Measurements from ENCODE around the gene TYK2.
"Not testable (repeated sequence)": the region's sequence is repeated elsewhere in the genome, so short reads cannot be mapped to it uniquely, and the experiment has no call there.

TYK2 gene

DNA sequence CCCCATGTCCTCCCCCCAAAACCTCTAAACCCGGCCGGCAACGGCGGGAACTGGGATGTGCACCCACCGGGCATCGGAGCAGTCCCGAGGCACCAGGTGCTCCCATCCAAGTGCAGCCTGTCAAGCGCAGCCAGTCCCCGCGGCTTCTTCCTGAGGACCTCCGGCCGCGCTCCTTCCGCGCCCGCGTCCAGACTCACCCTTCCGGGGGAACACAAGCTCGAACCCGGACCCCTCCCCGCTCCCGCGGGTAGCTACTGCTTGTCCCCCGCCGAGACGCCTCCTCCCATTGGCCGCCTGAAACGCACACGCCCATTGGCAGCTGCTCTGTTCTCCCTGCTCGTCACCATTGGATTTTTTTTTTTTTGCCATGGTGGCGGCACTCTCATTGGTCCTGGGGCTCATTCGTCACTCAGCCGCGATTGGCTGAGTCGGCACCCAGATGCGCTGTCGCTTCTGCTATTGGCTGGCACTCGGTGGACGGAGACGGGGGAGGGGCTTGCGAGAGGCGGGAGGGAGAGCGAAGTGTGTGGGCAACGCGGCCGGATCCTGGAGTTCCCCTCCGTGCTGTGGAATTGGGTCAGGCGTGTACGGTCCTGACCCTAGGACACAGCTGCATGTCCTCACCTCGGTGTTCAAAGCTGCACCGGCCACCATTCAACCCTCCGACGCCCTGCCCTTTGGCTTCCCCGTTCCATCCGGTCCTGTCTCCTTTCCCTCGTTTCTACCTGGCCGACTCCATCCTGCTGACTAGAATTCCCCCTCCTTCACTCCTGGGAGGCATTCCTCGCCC is at the start of gene TYK2:
TYK2 (minus strand) TSS at position 260 of the 790 bp plus-strand sequence. CDS start 2,166 bp downstream, outside the sequence.
- peak; percentile 99 for DNase-seq

DNA sequence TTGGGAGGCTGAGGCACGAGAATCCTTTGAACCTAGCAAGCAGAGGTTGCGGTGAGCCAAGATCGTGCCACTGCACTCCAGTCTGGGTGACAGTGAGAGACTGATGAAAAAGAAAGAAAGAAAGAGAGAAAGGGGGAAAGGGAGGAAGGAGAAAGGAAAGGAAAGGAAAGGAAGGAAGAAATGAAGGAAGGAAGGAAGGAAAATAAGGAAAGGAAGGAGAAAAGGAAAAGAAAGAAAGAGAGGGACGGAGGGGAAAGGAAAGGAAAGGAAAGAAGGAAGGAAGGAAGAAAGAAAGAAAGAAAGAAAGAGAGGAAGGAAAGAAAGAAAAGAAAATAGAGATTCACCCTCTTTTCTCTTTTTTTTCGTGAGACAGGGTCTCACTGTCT is 48.6 kb upstream of the TYK2 start:
- DNase-seq: no peak

DNA sequence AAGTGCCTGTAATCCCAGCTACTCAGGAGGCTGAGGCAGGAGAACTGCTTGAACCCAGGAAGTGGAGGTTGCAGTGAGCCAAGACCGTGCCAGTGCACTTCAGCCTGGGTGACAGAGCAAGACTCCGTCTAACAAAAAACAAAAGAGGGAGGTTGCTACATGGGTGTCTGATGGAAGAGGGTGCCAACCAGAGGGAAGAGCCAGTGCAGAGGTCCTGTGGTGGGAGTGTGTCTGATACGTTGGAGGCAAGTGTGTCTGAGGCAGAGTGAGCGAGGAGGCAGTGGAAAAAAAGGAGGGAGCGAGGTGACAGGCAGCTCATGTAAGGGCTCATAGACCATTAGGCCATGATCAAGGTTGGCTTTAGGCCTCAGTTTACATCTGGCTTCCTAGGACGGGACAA is 46.8 kb upstream of the TYK2 start:
- no peak for DNase-seq

DNA sequence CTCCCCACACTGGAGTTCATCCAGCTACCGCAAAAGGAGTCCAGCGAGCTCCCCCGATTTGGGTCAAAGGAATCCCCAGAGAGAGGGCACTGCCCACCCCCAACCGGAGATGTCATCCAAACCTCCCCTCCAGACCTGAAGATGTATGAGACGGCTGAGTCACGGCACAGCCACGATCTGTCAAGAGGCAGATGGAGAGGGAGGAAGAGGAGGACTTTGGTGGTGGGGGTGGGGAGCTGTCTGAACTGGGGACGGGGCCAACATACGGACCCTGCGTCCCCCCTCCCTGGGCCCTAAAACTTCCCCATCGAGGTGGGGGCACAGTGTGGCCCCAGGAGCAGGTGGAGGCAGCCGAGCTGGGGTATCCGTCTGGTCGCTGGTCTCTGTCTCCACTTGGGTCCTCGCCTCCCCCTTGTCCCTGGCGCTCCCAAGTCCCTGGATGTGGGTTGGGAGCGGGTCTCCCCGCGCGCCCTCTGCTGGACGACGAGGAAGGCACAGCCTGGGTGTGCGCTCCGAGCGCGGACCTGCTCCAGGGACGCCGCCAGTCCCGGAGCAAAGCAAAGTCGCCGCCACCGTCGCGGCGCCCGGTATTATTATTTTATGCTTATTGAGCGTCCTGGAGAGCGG is 43.8 kb upstream of the TYK2 start:
- DNase-seq: peak; percentile 83

- DNase-seq: no peak
These were observed 42.5 kb upstream of the TYK2 start for GRCh38 chr19:10422846-10423245.

- peak; percentile 59 for DNase-seq
These were observed 41.7 kb upstream of the TYK2 start for GRCh38 chr19:10422046-10422461.

DNA sequence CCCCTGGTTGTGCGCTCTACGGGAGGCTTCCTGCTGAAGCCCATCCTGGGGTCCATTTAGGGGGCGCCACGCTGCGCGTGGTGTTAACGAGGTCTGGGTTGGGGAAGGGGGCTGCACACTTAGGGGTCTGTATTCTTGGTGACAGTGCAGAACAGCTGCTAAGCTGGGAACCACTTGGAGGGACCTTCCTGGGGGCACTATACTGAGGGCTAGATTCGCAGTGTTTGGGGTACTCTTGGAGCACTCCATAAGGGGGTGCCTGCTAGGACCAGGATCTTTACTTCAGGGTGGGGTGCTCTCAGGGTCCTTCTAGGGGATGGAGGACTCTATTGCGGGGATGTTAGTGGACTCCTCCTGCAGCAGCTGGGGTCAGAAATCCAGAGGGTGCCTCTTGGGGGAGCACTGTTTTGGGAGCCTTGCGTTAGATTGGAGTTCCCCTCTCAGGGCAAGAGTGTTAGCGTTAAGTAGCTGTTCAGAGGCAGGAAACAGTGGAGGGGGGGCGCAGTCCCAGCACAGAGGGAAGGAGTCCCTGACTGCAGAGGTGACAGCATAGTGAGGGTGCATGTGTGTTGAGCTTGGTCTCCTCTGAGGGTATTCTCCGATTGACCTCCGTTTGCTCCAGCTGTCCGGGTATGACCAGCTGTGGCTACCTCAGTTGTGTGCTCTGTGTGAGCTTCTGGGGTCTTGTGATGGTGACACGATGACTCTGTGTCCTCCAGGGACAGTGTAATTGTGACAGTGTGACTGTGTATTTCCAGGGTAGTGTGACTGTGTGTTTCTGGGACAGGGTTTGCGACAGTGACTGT is 41.1 kb upstream of the TYK2 start:
- DNase-seq: peak; percentile 52

GRCh38 chr19:10420444-10421239 is 40.3 kb upstream of the TYK2 start, which contains the start of gene PDE4A:
PDE4A (plus strand) TSS chr19:10420538; CDS start chr19:10420765, 227 bp downstream.
- DNase-seq: peak; percentile 89

GRCh38 chr19:10419646-10420443 is 39.5 kb upstream of the TYK2 start:
- DNase-seq: peak; percentile 95

DNA sequence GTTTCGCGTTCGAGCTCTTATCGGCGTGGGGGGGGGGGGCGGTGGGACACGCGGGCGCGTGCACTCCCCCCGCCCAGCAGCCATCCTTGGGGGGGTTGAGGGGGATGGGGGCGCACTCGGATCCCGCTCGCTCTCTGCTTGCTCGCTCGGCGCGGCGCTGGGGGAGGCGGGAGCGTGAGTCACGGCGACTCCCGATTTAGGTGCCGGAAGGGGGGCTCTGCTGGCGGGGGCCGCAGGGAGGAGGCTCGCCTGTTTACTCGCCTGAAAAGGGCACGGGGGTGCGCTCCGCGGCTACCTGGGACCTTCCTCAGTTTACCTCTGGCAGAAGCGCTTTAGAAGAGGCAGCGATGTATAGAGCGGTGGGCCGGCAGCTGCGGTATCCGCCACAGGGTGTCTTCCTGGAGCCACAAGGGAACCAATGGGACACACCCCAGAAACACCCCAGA is 38.9 kb upstream of the TYK2 start:
- DNase-seq: peak; percentile 65

DNA sequence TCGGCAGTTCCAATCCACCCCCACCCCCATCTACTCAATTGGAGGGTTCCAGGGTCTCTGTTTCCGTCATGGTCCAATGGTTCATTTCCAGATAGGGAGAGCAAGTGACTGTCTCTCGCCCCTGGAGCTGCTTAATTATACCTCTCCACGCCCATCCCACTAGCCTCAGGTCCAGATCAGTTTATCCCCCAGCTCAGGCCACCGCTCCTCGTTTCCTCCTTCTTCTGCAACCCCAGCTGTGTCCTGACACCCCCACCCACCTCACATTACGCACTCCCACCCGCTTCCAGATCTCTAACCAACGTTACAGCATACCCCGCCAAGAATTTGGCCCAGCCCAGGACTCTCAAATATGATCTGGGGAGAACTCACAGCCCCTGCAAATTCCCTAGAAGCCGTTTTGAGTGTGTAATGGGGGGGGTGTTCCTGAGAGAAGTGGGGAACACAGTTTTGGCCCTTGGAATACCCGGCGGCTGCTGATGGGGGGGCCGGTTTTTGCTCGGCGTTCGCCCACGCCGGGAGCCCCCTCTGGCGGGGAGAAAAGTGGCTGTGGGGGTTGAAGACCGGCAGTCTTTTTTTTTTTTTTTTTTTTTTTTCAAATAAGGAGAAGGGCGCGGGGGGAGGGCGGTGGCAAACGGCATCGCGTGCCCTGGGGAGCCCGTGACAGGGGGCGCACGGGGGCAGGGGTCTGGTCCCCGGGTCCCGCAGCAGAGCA is 38.3 kb upstream of the TYK2 start:
- DNase-seq: peak; percentile 61

GRCh38 chr19:10418235-10418484 is 37.8 kb upstream of the TYK2 start:
- peak; percentile 50 for DNase-seq

- DNase-seq: no peak
These were observed 37.3 kb upstream of the TYK2 start for GRCh38 chr19:10417541-10418234.

- DNase-seq: peak; percentile 96
These were observed 36.2 kb upstream of the TYK2 start for GRCh38 chr19:10416380-10417257.

DNA sequence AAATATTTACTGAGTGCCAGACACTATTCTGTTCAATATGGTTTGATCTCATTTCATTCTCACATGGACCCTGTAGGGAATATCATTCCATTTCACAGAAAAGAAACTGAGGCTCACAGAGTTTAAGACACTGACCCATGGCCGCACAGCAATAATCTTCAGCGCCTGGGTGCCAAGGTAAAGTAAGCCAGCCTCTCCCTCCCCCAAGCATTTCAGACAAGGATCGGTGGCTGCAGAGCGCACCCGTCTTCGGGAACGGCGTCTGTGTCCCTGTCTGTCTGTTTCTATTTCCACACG is 35.7 kb upstream of the TYK2 start:
- no peak for DNase-seq

GRCh38 chr19:10412257-10412977 is 32.0 kb upstream of the TYK2 start:
- peak; percentile 84 for DNase-seq

- DNase-seq: not testable (repeated sequence)
These were observed 30.9 kb upstream of the TYK2 start for GRCh38 chr19:10411224-10411623.

DNA sequence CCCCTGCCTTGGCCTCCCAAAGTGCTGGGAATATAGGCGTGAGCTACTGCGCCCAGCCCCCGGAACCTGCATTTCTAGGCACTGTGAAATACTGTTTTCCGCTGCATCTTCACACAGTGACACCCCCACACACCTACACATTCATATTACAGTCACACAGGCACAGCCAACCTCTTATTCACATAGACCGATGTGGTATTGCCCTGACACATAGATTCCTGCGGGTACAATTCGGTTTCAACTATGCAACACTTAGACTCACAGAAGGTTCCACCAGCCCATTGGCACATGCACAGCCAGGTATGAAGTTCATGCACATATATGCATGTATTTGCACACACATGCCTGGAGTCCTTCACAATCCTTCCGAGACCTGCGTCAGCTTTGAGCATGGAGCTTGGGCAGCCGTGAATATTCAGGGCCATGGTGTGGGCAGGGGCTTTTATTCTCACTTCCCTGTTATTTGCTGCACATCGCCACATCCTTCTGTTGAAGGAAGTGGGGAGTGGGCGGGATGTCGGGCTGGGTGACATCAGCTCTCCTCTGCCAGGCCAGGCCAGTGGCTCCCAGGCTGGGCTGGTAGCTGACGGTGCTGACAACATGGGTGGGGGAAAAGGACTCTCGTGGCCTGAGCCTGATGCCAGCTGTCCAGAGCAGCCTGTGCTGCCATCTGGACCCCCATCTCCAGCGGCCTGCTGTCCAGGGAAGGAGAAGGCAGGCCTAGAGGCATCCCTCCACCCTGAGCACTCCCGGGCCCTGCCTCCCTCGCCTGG is 28.3 kb upstream of the TYK2 start:
- no peak for DNase-seq
